Muscle of arm (tissue), 12 donors: Measurements from ENCODE around the gene ARFIP1. TPM values are rescaled to one million over a fixed set of nuclear protein-coding genes. Genes with fewer than 3 reads are reported as not detected.

Source experiments
- DNase-seq: peaks from one replicate; pipeline ENCODE4 v3.0.0-alpha.2; 2013
- polyA plus RNA-seq, 12 donors: library from polyadenylated mRNA; unstranded; fragments of 120-200 nt; gene quantifications; one replicate each; pipeline ENCODE4 v1.2.1, GENCODE V29; 2013; ENCODE audit not compliant: insufficient read length in 12 of 12

ARFIP1 gene
- polyA plus RNA-seq, 12 donors: 17.8 to 31.6 (median 22.4) TPM; not detected in 1

- no peak for DNase-seq
Measured at GRCh38 chr4:152960082-152960481, 180.3 kb downstream of the ARFIP1 start.

- no peak for DNase-seq
Measured at GRCh38 chr4:152961014-152961772, 181.4 kb downstream of the ARFIP1 start.

GRCh38 chr4:152961773-152962115 is 182.0 kb downstream of the ARFIP1 start:
- DNase-seq: no peak

Other genes with a start within 250 kb of the ARFIP1 start
- gene FBXW7, start 243.9 kb upstream of the ARFIP1 start, polyA plus RNA-seq: 10 to 100 TPM in 11 of 12 donors, not detected in 1; 24.2 to 44.5 (median 36.3) TPM
- gene TMEM154, start 100.0 kb upstream of the ARFIP1 start, polyA plus RNA-seq: 10 to 100 TPM in 1 of 12 donors, 1 to 10 TPM in 3, under 1 TPM in 6, not detected in 2; 0.48 to 11.1 (median 0.87) TPM
- 1 to 10 TPM in 10 of 12 donors, not detected in 2; 2.0 to 5.8 (median 5.0) TPM for gene TIGD4, start 224 bp upstream of the ARFIP1 start, polyA plus RNA-seq
- gene FHDC1, start 156.4 kb downstream of the ARFIP1 start, polyA plus RNA-seq: 10 to 100 TPM in 2 of 12 donors, 1 to 10 TPM in 9, not detected in 1; 4.7 to 20.4 (median 7.3) TPM